ENCODE measurements around the gene DENND4C.
"Not testable (repeated sequence)": the region's sequence is repeated elsewhere in the genome, so short reads cannot be mapped to it uniquely, and the experiment has no call there.

DENND4C gene

GRCh38 chr9:19378647-19379046 lies 148.2 kb downstream of the DENND4C start:
- no peak for TF ChIP-seq CTCF (conservative IDR thresholded peaks at IDR 0.05)
- peak overlapping the region; percentile 93 for H3K27ac ChIP-seq

- no peak for TF ChIP-seq CTCF (conservative IDR thresholded peaks at IDR 0.05)
Observed at GRCh38 chr9:19379283-19379682, 148.8 kb downstream of the DENND4C start.

GRCh38 chr9:19379697-19380046 lies 149.2 kb downstream of the DENND4C start:
- peak overlapping the region; percentile 93 for H3K27ac ChIP-seq
- no peak for TF ChIP-seq CTCF (conservative IDR thresholded peaks at IDR 0.05)

More at GRCh38 chr9:19379283-19379682, 148.8 kb downstream of the DENND4C start:
- peak overlapping the region; percentile 93 for H3K27ac ChIP-seq

- no peak for TF ChIP-seq CTCF (conservative IDR thresholded peaks at IDR 0.05)
Observed at GRCh38 chr9:19380826-19381075, 150.3 kb downstream of the DENND4C start.

GRCh38 chr9:19381656-19382055 lies 151.2 kb downstream of the DENND4C start:
- peak overlapping the region; percentile 93; the same call in 1 of the 2 replicates for H3K27ac ChIP-seq
- TF ChIP-seq CTCF (conservative IDR thresholded peaks at IDR 0.05): no peak

More at GRCh38 chr9:19380826-19381075, 150.3 kb downstream of the DENND4C start:
- H3K27ac ChIP-seq: peak overlapping the region; percentile 93

- H3K27ac ChIP-seq: not testable (repeated sequence)
Observed at GRCh38 chr9:19385212-19385611, 154.7 kb downstream of the DENND4C start.

GRCh38 chr9:19385786-19386501 lies 155.5 kb downstream of the DENND4C start:
- H3K27ac ChIP-seq: no peak overlapping the region
- no peak for TF ChIP-seq CTCF (conservative IDR thresholded peaks at IDR 0.05)

GRCh38 chr9:19386502-19387044 lies 156.1 kb downstream of the DENND4C start:
- no peak for TF ChIP-seq CTCF (conservative IDR thresholded peaks at IDR 0.05)
- no peak overlapping the region for H3K27ac ChIP-seq

Data from VCaP (cell line).